GM19372 (cell line): Measurements from ENCODE around the gene ST7.
"Not testable (repeated sequence)": the region's sequence is repeated elsewhere in the genome, so short reads cannot be mapped to it uniquely, and the experiment has no call there.

ENCODE experiments used
- ATAC-seq: cut with Tn5 transposase; IDR thresholded peaks from one replicate; pipeline ENCODE4 v1.9.1; 2021; ENCODE audit warnings: mild to moderate bottlenecking, low read depth, moderate library complexity; ENCODE audit not compliant: unreplicated experiment

ST7 gene

GRCh38 chr7:116971153-116971552 lies 17.9 kb downstream of the ST7 start:
- not testable (repeated sequence) for ATAC-seq

- ATAC-seq = no peak
Measured at GRCh38 chr7:116971869-116972268, 18.6 kb downstream of the ST7 start.

GRCh38 chr7:116975024-116975423 lies 21.7 kb downstream of the ST7 start:
- not testable (repeated sequence) for ATAC-seq

- no peak for ATAC-seq
Measured at GRCh38 chr7:116977172-116977571, 23.9 kb downstream of the ST7 start.

- ATAC-seq = no peak
Measured at GRCh38 chr7:116978006-116978405, 24.7 kb downstream of the ST7 start.

GRCh38 chr7:116979430-116979829 lies 26.1 kb downstream of the ST7 start:
- ATAC-seq = no peak

GRCh38 chr7:116980354-116980753 lies 27.1 kb downstream of the ST7 start:
- no peak for ATAC-seq

- ATAC-seq = no peak
Measured at GRCh38 chr7:116981939-116982338, 28.6 kb downstream of the ST7 start.

GRCh38 chr7:116984511-116984910 lies 31.2 kb downstream of the ST7 start:
- ATAC-seq = no peak

GRCh38 chr7:116984917-116985316 lies 31.6 kb downstream of the ST7 start:
- no peak for ATAC-seq

GRCh38 chr7:116985575-116985974 lies 32.3 kb downstream of the ST7 start:
- ATAC-seq = no peak

GRCh38 chr7:116986611-116987565 lies 33.6 kb downstream of the ST7 start:
- no peak for ATAC-seq

- ATAC-seq = no peak
Measured at GRCh38 chr7:116988363-116988989, 35.2 kb downstream of the ST7 start.

GRCh38 chr7:116990056-116990455 lies 36.8 kb downstream of the ST7 start:
- no peak for ATAC-seq

GRCh38 chr7:116991233-116991632 lies 37.9 kb downstream of the ST7 start:
- no peak for ATAC-seq

- ATAC-seq = no peak
Measured at GRCh38 chr7:116994611-116995010, 41.3 kb downstream of the ST7 start.

- ATAC-seq = no peak
Measured at GRCh38 chr7:116997972-116998371, 44.7 kb downstream of the ST7 start.

- ATAC-seq = no peak
Measured at GRCh38 chr7:116998567-116999175, 45.4 kb downstream of the ST7 start.

GRCh38 chr7:116999311-116999710 lies 46.0 kb downstream of the ST7 start:
- no peak for ATAC-seq

GRCh38 chr7:117001283-117001682 lies 48.0 kb downstream of the ST7 start:
- no peak for ATAC-seq

- ATAC-seq = no peak
Measured at GRCh38 chr7:117004899-117005298, 51.6 kb downstream of the ST7 start.
